Hippocampal formation (tissue), 2 donors: ENCODE measurements around the gene NKD2.
"Not testable (repeated sequence)": the region's sequence is repeated elsewhere in the genome, so short reads cannot be mapped to it uniquely, and the experiment has no call there.

Experiments
- DNase-seq, 2 donors: peaks; one replicate each; lab custom pipeline; 2025; lab: John Stamatoyannopoulos, UW

NKD2 gene

GRCh38 chr5:1008451-1009358, at the start of gene NKD2:
NKD2 (plus strand) TSS chr5:1008802; CDS start chr5:1009058, 256 bp downstream.
- no peak for DNase-seq

GRCh38 chr5:959581-960531, 48.7 kb upstream of the NKD2 start:
- DNase-seq = no peak

GRCh38 chr5:960551-960950, 48.1 kb upstream of the NKD2 start:
- no peak for DNase-seq

- DNase-seq = no peak
Observed at GRCh38 chr5:961002-961710, 47.4 kb upstream of the NKD2 start.

GRCh38 chr5:961711-962240, 46.8 kb upstream of the NKD2 start:
- DNase-seq = no peak

- DNase-seq = no peak
Observed at GRCh38 chr5:962386-962785, 46.2 kb upstream of the NKD2 start.

GRCh38 chr5:962801-963200, 45.8 kb upstream of the NKD2 start:
- DNase-seq = no peak

- DNase-seq = no peak
Observed at GRCh38 chr5:963310-963672, 45.3 kb upstream of the NKD2 start.

GRCh38 chr5:963673-964531, 44.7 kb upstream of the NKD2 start:
- DNase-seq = no peak

GRCh38 chr5:964821-965220, 43.8 kb upstream of the NKD2 start:
- DNase-seq = no peak

GRCh38 chr5:965604-966344, 42.8 kb upstream of the NKD2 start:
- no peak for DNase-seq

GRCh38 chr5:966345-966710, 42.3 kb upstream of the NKD2 start:
- DNase-seq = no peak

GRCh38 chr5:966941-967340, 41.7 kb upstream of the NKD2 start:
- no peak for DNase-seq

- no peak for DNase-seq
Observed at GRCh38 chr5:968881-969280, 39.7 kb upstream of the NKD2 start.

GRCh38 chr5:969408-969839, 39.2 kb upstream of the NKD2 start:
- DNase-seq = no peak

GRCh38 chr5:972575-972974, 36.0 kb upstream of the NKD2 start:
- not testable (repeated sequence) for DNase-seq

GRCh38 chr5:976849-977751, 31.5 kb upstream of the NKD2 start:
- no peak for DNase-seq

GRCh38 chr5:978054-978453, 30.5 kb upstream of the NKD2 start:
- DNase-seq = no peak

- DNase-seq = no peak
Observed at GRCh38 chr5:978693-979092, 29.9 kb upstream of the NKD2 start.
